ENCODE measurements around the gene ETV6. TPM values are rescaled to one million over a fixed set of nuclear protein-coding genes. Genes with fewer than 3 reads are reported as not detected.

Gene ETV6
- polyA plus RNA-seq, 2 of the 4 experiments (the other 2 are of a cell fraction): 4.0 to 7.0 TPM

DNA sequence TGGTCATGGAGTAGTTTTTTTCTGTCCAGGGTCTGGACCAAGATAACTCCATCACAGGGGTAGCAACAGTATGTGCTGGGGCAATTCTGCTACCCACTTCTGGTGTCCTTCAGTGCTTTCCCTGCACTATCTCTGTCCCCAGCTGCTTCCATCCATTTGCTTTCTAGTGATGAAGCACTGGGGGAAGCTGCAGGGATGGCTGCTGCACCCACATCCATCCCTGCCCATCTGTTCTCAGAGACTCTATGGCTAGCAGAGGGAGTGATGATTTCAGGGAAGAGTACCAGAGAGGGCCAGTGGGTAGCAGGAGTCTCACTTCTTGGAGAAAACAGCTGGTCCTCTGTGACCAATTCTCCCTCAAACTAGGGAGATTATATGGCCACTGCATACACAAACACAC lies 44.1 kb downstream of the ETV6 start:
- TF ChIP-seq NR3C1 (IDR thresholded peaks at IDR 0.05): no peak
- CTCF ChIA-PET: no interaction called here

DNA sequence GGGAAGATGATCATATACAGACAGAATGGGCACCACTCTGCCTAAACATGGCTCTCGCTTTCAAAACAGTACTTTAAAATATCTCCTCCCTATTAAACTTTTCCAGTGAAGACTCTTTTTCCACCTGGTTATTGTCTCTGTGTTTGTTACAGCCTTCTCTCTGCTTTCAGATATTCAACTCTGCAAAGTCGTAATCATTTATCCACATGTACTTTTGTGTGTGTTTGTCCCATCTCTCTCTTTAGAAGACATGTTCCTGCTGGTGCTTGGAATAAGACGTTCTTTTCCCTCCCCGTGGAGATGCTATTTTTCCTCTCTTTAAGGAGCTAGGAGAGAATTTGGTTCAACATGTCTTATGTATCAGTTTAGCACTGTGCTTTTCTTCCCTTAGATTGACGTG lies 45.1 kb downstream of the ETV6 start:
- POLR2A ChIA-PET: no interaction called here
- CTCF ChIA-PET: no interaction called here

More for the DNA sequence above, 44.1 kb downstream of the ETV6 start:
- Histone ChIP-seq H3K4me1 (no peaks in the 10 kb centered on the region), H3K4me3 (no peak overlapping the region), H3K9me3 (no peaks in the 10 kb centered on the region), H3K27ac (no peak overlapping the region), H3K4me2 (no peak overlapping the region)
- POLR2A ChIA-PET: no interaction called here
- FAIRE-seq (no peak), DNase-seq (ENCODE audit: low read depth in 1 of 2, low spot score in 1 of 2) (no peak), ATAC-seq (no peak)

GRCh38 chr12:11695321-11695720 lies 45.8 kb downstream of the ETV6 start:
- Histone ChIP-seq H3K27ac (no peak overlapping the region), H3K4me1 (no peaks in the 10 kb centered on the region), H3K4me2 (no peak overlapping the region), H3K9me3 (no peaks in the 10 kb centered on the region), H3K4me3 (no peak overlapping the region)
- TF ChIP-seq RNF2 (IDR thresholded peaks at IDR 0.05; ENCODE audit: borderline replicate concordance, low read depth) (no peak), NFE2L2 (conservative IDR thresholded peaks at IDR 0.05; ENCODE audit: low read length) (no peak), KDM1A (IDR thresholded peaks at IDR 0.05; ENCODE audit: low read depth) (no peak), HOXA7 (CRISPR knock-in tag; IDR thresholded peaks at IDR 0.05) (no peak), ELK1 (IDR thresholded peaks at IDR 0.05; ENCODE audit: low read depth, low read length) (no peak)
- TF ChIP-seq, protein P1, sequence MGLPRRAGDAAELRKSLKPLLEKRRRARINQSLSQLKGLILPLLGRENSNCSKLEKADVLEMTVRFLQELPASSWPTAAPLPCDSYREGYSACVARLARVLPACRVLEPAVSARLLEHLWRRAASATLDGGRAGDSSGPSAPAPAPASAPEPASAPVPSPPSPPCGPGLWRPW (IDR thresholded peaks at IDR 0.05): no peak
- TF ChIP-seq, protein P2, sequence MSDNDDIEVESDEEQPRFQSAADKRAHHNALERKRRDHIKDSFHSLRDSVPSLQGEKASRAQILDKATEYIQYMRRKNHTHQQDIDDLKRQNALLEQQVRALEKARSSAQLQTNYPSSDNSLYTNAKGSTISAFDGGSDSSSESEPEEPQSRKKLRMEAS (IDR thresholded peaks at IDR 0.05): no peak
- ChIA-PET CTCF (no interaction called here), POLR2A (interaction anchor here (0.8 kb wide), 1 partner anchor 31 kb away, joined by 3 read pairs; no protein-coding TSS in a partner anchor)
- DNase-seq (ENCODE audit: low read depth in 1 of 2, low spot score in 1 of 2) (no peak), FAIRE-seq (no peak), ATAC-seq (no peak)
- WGBS (ENCODE audit: missing lambda C conversion rate): 91% methylated on average over 3 of the region's 3 CpGs

More for the DNA sequence above, 45.1 kb downstream of the ETV6 start:
- TF ChIP-seq TFCP2L1 (CRISPR knock-in tag; IDR thresholded peaks at IDR 0.05) (no peak), EHMT2 (IDR thresholded peaks at IDR 0.05; ENCODE audit: low read depth) (no peak), JUNB (IDR thresholded peaks at IDR 0.05) (no peak), HDAC2 (IDR thresholded peaks at IDR 0.05) (no peak), CEBPB (IDR thresholded peaks at IDR 0.05) (no peak), CTCF (IDR thresholded peaks at IDR 0.05) (no peak), TP53 (CRISPR knock-in tag; IDR thresholded peaks at IDR 0.05) (no peak), E2F6 (IDR thresholded peaks at IDR 0.05; ENCODE audit: borderline replicate concordance, low read depth) (no peak), MAFK (IDR thresholded peaks at IDR 0.05; ENCODE audit: partially characterized antibody) (no peak)
- TF ChIP-seq, protein P3, sequence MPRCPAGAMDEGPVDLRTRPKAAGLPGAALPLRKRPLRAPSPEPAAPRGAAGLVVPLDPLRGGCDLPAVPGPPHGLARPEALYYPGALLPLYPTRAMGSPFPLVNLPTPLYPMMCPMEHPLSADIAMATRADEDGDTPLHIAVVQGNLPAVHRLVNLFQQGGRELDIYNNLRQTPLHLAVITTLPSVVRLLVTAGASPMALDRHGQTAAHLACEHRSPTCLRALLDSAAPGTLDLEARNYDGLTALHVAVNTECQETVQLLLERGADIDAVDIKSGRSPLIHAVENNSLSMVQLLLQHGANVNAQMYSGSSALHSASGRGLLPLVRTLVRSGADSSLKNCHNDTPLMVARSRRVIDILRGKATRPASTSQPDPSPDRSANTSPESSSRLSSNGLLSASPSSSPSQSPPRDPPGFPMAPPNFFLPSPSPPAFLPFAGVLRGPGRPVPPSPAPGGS (IDR thresholded peaks at IDR 0.05): no peak
- TF ChIP-seq, protein P4, sequence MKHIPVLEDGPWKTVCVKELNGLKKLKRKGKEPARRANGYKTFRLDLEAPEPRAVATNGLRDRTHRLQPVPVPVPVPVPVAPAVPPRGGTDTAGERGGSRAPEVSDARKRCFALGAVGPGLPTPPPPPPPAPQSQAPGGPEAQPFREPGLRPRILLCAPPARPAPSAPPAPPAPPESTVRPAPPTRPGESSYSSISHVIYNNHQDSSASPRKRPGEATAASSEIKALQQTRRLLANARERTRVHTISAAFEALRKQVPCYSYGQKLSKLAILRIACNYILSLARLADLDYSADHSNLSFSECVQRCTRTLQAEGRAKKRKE (CRISPR knock-in tag; IDR thresholded peaks at IDR 0.05; ENCODE audit: low read depth): no peak
- TF ChIP-seq, protein P5, sequence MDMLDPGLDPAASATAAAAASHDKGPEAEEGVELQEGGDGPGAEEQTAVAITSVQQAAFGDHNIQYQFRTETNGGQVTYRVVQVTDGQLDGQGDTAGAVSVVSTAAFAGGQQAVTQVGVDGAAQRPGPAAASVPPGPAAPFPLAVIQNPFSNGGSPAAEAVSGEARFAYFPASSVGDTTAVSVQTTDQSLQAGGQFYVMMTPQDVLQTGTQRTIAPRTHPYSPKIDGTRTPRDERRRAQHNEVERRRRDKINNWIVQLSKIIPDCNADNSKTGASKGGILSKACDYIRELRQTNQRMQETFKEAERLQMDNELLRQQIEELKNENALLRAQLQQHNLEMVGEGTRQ (IDR thresholded peaks at IDR 0.05): no peak
- Histone ChIP-seq H3K4me2 (no peak overlapping the region), H3K4me3 (no peak overlapping the region), H3K4me1 (no peaks in the 10 kb centered on the region), H3K9me3 (no peaks in the 10 kb centered on the region), H3K27ac (no peak overlapping the region)
- FAIRE-seq (no peak), ATAC-seq (no peak), DNase-seq (ENCODE audit: low read depth in 1 of 2, low spot score in 1 of 2) (no peak)
- WGBS (ENCODE audit: missing lambda C conversion rate): 65% methylated on average over 5 of the region's 5 CpGs

Data from A549 (cell line).